NCI-H345 treated with DMSO at 0.1 percent for 48 hours (cell line): ENCODE measurements around the gene TMEM59L.

Experiments
- DNase-seq: peaks from one replicate; lab custom pipeline; 2025; ENCODE audit not compliant: unreplicated experiment; lab: John Stamatoyannopoulos, UW

TMEM59L gene

DNA sequence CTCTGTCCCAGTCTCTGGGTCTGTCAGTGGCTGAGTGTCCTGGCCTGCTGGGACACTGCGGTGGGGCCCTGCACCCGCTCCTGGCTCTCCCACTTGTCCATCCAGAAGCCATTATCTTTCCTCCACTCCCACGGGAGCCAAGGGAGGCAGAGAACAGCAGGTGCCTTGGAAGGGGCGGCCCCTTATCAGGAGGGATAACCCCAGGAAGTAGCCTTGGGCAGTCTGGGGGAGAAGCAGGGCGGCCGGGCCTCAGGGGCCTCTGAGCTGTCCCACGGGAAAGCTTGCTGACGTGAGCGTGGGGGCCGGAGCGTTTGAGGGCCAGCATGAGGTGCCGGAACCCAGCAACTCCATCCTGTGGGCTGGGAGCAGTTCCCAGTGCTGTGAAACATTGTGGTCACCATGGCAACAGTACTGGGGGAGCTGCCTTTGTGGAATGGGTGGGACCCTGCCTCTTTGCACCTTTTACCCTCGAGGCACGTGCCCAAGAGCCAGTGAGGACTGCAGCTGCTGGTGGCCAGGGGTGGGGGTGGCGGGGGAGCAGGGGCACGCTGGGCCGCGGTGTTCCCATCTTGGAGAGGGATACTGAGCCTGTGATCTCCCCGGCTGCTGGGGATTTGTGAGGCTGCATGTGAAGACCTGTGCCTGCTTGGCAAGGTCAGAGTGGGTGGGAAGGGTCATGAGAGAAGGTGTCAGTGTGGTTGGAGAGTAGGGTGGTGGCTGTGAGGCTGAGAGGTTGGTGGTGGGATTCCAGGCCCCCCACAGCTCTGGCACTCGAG, 45.1 kb downstream of the TMEM59L start:
- no peak for DNase-seq

GRCh38 chr19:18658366-18658855, 45.7 kb downstream of the TMEM59L start:
- no peak for DNase-seq

DNA sequence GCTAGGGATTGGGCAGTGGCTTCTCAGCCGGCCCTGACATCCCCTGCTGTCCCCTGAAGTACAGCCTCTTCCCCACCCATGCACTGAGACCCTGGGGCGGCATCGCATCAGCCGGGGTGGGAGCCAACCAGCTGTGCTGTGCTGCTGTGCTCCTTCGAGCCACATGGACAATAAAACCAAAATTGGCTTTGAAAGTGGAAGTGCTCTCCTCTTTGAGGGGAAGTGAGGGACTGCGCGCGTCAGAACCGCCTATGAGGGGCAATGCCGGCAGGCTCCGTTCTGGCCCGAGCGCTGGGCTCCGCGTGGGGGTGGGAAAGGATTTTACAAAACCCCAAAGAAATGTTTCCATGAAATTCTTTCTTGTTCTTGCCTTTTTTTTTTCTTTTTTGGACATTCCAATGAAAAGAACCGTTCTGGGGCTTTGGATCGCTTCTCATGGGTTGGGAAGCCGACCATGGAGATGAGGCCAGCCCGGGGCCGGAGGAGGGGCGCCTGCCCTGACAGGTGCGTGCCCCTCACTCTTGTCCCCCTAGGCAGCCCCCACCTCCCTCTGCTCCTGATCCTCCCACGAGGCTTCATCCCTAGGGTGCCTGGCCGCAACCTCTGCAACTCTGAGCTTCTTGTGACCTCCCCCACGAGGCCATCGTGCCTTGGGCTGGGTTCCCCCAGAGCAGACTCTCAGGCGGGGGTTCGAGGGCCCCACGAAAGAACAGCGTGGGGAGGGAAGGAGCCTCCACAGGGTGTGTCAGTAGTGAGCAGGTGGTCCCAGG, 46.8 kb downstream of the TMEM59L start:
- no peak for DNase-seq

- no peak for DNase-seq
Measured at GRCh38 chr19:18660051-18660910, 47.6 kb downstream of the TMEM59L start.

DNA sequence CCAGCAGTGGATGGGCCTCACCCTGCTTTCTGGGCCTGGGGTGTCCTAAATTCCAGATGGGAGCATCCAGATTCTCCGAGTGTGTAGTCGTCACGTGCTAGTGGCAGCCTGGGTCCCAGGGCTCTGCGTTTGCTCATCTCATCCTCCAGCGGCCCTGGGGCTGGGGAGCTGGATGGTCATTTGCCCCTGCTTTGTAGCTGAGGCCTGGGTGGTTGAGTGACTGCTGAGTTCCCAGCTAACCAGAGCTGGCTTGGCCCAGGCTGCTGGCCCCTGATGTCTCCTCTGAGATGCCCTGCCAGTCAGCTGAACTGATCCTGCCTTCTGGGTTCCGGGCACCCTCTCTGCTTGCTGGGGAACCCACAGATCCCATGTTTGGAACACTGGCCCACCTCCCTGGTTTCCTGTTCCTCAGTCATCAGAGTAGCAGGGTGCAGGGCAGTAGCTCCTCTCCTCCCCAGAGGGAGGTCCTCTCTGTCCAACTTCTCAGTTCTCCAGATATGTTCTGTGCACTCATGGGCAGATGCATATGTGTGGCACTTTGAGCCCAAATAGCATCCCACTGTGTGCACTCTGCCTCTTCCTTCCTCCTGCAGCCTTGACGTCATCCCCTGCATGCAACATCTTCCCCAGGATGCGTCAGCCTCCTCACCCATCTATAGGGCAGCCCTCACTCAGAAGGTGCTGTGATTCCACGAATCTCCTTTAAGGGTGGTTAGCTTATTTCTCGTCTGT, 48.4 kb downstream of the TMEM59L start:
- DNase-seq = no peak

GRCh38 chr19:18662972-18663732, 50.5 kb downstream of the TMEM59L start:
- DNase-seq = no peak

- DNase-seq = no peak
Measured at GRCh38 chr19:18663940-18664530, 51.4 kb downstream of the TMEM59L start.

GRCh38 chr19:18665771-18666202, 53.1 kb downstream of the TMEM59L start:
- no peak for DNase-seq

GRCh38 chr19:18666317-18666716, 53.6 kb downstream of the TMEM59L start:
- DNase-seq = no peak

DNA sequence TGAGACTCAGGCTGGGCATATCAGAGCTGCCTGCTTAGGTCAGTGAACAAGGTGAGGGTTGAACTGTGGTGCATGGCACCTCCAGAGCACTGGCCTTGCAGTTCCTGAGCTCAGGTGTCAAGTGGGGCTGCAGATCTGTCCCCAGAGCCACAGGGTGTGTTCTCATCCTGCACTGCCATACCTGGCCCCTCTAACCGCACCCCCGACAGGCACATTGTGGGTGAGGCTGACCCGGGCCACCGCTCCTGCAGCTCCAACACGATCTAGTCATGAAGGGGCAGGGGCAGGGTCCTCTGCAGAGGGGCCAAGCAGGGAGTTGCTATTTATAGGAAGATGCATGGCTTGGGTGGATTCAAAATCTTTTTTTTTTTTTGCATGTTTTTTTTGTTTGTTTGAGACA, 54.1 kb downstream of the TMEM59L start:
- DNase-seq = no peak

GRCh38 chr19:18667531-18668251, 55.0 kb downstream of the TMEM59L start:
- no peak for DNase-seq

GRCh38 chr19:18668252-18668631, 55.6 kb downstream of the TMEM59L start:
- no peak for DNase-seq

DNA sequence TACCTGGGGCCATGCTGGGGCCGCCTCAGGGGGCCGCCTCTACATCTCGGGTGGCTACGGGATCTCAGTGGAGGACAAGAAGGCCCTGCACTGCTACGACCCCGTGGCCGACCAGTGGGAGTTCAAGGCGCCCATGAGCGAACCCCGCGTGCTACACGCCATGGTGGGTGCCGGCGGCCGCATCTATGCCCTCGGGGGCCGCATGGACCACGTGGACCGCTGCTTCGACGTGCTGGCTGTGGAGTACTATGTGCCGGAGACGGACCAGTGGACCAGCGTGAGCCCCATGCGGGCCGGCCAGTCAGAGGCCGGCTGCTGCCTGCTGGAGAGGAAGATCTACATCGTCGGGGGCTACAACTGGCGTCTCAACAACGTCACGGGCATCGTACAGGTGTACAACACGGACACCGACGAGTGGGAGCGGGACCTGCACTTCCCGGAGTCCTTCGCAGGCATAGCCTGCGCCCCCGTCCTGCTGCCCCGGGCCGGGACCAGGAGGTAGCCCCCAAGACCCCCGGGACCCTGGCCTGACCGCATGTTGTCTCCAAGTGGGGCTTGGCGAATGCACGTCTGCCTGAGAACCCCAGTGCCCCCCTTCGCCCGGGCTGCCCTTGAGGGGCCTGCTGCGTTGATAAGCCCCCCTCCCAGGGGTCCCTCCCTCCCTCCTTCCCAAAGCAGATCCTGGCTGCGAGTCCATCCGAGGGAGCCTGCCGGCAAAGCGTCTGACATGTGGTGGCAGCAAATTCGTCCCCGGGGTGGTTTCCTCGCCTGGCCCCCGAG, 56.3 kb downstream of the TMEM59L start:
- no peak for DNase-seq

DNA sequence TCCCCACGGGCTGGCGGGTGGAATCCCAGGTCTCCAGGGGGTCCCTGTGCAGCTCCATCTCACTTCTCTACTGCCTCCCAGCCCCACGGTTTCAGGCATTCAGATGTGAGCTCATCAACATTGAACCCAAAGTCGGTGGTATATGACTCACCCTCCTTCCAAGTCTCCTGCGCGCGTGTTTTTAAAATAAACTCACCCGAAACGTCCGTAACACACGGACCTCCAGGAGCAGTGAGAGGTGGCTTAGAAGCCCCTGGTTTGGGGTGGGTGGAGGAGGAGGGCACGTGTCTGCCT, 56.8 kb downstream of the TMEM59L start:
- DNase-seq = no peak

DNA sequence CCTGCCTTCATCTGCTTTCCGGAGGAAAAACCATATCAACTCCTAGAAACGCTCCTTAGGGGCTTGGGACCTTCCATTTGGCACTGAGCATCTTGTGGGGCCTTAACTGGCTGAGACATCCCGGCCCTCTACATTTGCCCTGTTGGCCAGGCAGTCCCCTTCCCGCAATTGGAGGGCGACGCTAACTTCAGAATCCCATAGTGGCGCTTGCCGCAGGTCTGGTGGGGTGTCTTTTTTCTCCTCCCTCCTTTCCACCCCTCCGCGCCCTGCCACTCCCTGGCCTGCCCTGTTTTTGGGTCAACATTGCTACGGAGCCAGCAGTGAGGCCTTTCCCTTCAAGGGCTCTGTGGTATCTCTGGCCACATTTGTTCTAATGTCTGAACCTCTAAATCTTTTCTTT, 57.2 kb downstream of the TMEM59L start:
- DNase-seq = no peak

- no peak for DNase-seq
Measured at GRCh38 chr19:18670312-18670711, 57.6 kb downstream of the TMEM59L start.
